HG03097 (cell line): Measurements from ENCODE around the gene PNPLA7.

ENCODE experiments used
- ATAC-seq: cut with Tn5 transposase; IDR thresholded peaks from one replicate; pipeline ENCODE4 v1.9.1; 2021; ENCODE audit not compliant: unreplicated experiment, low FRiP score

Gene PNPLA7

GRCh38 chr9:137437691-137438590, 112.3 kb downstream of the PNPLA7 start:
- no peak for ATAC-seq

- ATAC-seq: no peak
These were observed 113.2 kb downstream of the PNPLA7 start for GRCh38 chr9:137436761-137437600.

GRCh38 chr9:137435980-137436760, 114.0 kb downstream of the PNPLA7 start:
- no peak for ATAC-seq

- ATAC-seq: no peak
These were observed 114.8 kb downstream of the PNPLA7 start for GRCh38 chr9:137435381-137435891.

- no peak for ATAC-seq
These were observed 115.5 kb downstream of the PNPLA7 start for GRCh38 chr9:137434498-137435380.

- no peak for ATAC-seq
These were observed 116.2 kb downstream of the PNPLA7 start for GRCh38 chr9:137433916-137434431.

GRCh38 chr9:137433349-137433915, 116.8 kb downstream of the PNPLA7 start:
- ATAC-seq: no peak

- no peak for ATAC-seq
These were observed 117.4 kb downstream of the PNPLA7 start for GRCh38 chr9:137432687-137433348.

- ATAC-seq: no peak
These were observed 118.7 kb downstream of the PNPLA7 start for GRCh38 chr9:137431416-137431931.

GRCh38 chr9:137430723-137431415, 119.3 kb downstream of the PNPLA7 start:
- ATAC-seq: no peak

- no peak for ATAC-seq
These were observed 120.1 kb downstream of the PNPLA7 start for GRCh38 chr9:137429974-137430722.

GRCh38 chr9:137429546-137429890, 120.7 kb downstream of the PNPLA7 start:
- no peak for ATAC-seq

- no peak for ATAC-seq
These were observed 121.2 kb downstream of the PNPLA7 start for GRCh38 chr9:137428841-137429545.

- no peak for ATAC-seq
These were observed 121.9 kb downstream of the PNPLA7 start for GRCh38 chr9:137428311-137428630.

- no peak for ATAC-seq
These were observed 122.5 kb downstream of the PNPLA7 start for GRCh38 chr9:137427454-137428310.
